ENCODE results near the gene ENOX1.

The ENOX1 gene

GRCh38 chr13:43315522-43315921 lies 471.2 kb downstream of the ENOX1 start:
- no peak for DNase-seq (ENCODE audit: low read depth in 2 of 2)

DNA sequence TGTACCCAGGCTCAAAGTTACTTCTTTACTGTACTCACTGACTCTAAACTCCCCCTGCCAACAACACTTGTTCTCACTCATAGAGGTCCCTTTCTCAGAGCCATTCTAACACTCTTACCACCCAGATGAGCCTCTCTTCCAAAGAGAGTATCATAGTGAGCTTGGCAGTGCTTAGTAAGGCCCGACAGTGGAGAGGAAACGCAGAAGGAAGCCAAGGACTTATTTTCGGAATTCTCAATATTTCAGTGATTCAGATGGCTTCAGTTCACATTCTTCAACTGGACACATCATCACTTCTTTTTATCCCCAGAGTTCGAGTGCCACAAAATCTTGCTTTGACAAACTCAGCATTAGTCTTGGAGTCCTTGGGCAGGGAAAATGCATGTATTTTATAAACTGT lies 477.5 kb downstream of the ENOX1 start:
- DNase-seq (ENCODE audit: low read depth in 2 of 2), result no peak

DNA sequence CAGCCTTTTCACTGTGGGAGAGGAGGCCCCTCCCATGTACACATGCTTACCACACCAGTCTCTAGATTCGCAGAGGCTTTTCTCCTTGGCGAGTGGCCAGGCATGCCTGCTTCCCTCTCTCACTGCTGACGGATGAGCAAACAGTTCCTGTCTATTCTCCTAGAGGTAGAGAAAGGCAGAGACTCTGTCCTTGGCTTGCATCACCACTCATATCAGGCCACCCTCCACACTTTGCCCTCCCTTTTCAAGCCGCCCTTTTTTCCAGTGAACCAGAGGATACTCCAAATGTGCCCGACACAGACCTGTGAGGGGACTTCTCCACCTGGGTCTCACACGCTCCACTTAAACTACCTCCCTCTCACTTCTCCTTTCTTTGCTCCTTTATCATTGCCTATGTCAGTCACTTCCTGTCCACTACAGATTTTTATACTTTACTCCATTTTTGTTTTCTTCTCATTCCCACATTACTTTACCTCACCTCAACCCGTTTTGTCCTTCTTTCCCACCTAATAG lies 478.8 kb downstream of the ENOX1 start:
- DNase-seq (ENCODE audit: low read depth in 2 of 2), result no peak

GRCh38 chr13:43307221-43307920 lies 479.4 kb downstream of the ENOX1 start:
- DNase-seq (ENCODE audit: low read depth in 2 of 2), result no peak

DNA sequence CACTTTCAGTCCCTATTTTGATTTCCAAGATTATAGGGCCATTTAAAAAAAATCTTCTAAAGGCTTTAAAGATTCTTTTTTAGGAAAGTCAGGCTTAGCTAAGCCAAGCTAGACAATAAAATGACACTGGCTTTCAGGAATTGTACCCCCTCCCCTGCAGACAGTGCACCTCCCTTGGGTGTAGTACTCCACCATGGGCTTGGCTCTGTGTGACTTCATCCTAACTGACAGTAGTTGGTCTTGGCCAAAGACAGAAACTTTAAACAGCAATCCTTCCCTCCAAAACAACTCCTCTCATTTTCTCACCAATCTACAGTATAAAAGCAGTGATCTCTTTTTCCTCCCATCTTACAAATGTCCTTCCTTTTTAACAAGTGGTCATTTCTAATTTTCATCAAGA lies 480.4 kb downstream of the ENOX1 start:
- DNase-seq (ENCODE audit: low read depth in 2 of 2), result no peak

DNA sequence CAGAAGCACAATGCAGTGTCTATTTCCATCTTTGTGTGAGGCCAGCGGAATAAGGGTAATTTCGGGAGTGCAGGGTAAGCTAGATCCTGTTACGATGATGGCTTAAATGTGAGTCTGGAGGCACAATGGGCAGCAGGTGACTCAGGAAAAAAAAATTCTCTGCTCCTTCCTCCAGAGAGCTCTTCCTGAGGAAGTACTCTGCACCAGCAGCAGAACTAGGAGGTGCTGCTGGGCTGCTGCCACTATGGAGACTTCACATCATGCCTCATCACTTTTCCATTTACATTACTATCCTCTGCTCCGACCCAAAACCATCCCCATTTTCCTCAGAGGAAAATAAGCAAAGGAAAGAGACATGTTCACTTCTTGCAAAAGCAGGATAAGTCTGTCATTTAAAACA lies 481.4 kb downstream of the ENOX1 start:
- no peak for DNase-seq (ENCODE audit: low read depth in 2 of 2)

GRCh38 chr13:43304945-43305344 lies 481.8 kb downstream of the ENOX1 start:
- DNase-seq (ENCODE audit: low read depth in 2 of 2), result no peak

DNA sequence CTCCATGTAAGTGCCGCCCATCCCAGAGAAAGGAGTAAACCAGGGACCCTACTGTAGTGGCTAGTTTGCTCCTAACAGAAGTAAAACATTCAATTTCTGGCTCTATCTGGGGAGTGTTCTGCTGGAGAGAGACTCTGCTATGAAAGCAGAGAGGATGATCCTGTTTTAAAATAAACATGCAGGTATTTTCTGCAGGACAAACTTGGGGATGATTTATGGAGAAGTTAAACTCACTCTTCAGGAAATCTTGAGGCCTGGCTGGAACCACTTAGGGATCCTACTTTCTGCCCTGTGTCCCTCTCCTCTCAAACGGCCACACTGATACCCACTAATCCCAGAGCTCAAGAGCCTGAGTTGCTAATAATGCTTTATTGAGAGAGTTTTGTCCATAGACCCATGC lies 482.3 kb downstream of the ENOX1 start:
- DNase-seq (ENCODE audit: low read depth in 2 of 2), result no peak

DNA sequence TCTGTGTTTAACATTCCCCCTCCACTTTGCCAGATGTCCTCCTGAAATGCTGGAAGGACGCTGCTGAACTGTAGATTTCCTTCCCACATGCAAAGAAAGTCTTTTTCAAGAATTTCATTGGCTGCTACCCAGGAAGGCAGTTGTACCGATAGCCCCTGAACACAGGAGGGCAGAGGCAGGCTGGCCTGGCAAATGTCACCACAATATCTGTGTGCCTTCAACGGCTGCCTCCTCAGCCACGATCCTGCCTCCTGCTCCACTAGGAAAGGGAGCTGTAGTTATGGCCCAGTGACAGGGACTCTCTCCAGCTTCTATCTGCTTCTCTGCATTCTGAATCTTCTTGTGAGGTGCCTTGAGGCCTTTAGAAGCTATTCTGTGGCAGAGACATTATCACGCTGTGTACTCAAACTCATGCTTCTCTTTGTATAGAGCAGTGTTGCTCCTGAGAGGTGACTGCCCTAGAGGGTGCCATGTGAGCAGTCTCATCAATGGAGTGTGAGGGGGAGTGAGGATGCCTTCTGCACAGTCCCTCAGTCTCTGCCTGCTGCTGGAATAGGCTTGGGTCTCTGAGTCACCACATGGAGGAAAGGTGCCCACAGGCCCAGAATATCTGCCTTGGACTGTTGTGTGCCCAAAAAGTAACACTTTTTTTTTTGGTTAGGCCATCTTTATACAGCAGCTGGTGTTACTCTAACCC lies 483.6 kb downstream of the ENOX1 start:
- no peak for DNase-seq (ENCODE audit: low read depth in 2 of 2)

- DNase-seq (ENCODE audit: low read depth in 2 of 2), result no peak
Observed at GRCh38 chr13:43301346-43301969, 485.3 kb downstream of the ENOX1 start.

GRCh38 chr13:43300865-43301264 lies 485.9 kb downstream of the ENOX1 start:
- DNase-seq (ENCODE audit: low read depth in 2 of 2), result no peak

GRCh38 chr13:43299374-43299773 lies 487.4 kb downstream of the ENOX1 start:
- no peak for DNase-seq (ENCODE audit: low read depth in 2 of 2)

- DNase-seq (ENCODE audit: low read depth in 2 of 2), result no peak
Observed at GRCh38 chr13:43298816-43299215, 488.0 kb downstream of the ENOX1 start.

DNA sequence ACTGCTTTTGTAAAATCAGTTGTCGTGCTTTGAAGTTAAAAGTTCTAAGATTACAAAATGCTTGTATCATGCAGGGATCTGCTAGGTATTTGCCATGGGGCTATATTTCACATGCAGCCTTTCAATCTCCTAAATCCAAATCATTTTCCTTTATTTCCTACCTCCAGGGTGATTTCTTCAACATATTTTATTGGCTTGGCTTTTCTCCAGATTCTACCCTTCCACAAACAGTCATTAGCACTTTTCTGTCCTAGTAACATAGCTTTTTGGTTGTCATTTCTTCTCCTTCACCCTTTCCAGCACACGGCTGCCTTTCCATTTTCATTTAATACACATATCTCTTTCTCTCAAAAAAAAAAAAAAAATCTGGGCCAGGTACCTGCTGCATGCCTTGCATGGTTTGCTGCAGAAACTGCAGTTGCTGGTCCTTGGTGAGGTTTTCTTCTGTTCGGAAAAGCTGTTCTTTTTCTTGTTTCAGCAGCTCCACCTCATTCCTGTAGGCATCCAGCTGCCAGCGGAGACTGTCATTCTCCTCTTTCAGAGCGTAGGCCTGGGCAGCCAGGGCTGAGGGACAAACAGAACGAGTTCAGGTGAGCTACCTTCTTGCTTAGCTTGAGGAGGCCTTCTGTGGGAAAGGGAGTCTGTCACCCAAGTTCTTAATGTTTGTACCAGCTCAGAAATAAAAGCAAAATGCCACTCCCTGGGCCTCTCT lies 488.6 kb downstream of the ENOX1 start:
- no peak for DNase-seq (ENCODE audit: low read depth in 2 of 2)

- no peak for DNase-seq (ENCODE audit: low read depth in 2 of 2)
Observed at GRCh38 chr13:43295825-43296564, 490.8 kb downstream of the ENOX1 start.

DNA sequence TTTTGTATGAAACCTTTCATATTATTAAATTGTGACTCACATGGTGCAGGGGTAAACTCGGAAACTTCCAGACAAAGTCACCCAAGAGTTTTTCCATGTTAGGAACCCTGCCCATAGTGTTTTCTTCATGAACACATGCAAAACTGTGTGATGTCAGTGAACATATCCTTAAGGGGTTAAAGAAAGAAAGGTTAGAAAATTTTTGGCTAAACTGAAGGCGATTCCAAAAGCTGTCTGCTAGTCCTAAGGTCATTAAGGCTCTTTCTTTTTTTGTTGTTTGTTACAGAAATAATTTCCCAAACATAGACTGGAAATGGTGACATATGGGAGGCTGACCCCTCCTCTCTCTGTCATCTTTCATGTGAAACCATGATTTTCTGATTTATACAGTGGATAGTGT lies 491.5 kb downstream of the ENOX1 start:
- DNase-seq (ENCODE audit: low read depth in 2 of 2), result no peak

DNA sequence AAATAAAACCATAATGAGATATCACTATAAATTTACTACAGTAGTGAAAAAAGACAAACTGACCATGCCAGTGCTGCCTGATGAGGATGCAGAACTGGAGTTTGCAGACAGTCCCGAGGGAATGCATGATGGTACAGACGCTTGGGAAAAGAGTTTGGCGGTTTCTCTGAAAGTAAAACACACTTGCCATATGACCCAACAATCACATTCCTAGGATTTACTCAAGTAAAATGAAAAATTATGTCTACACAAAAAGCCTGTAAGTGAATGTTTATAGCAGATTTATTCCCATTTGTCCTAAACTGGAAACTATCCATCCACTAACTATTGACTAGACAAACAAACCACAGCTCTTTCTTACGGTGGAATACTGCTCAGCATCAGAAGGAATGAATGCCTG lies 492.4 kb downstream of the ENOX1 start:
- no peak for DNase-seq (ENCODE audit: low read depth in 2 of 2)

- DNase-seq (ENCODE audit: low read depth in 2 of 2), result no peak
Observed at GRCh38 chr13:43293986-43294385, 492.8 kb downstream of the ENOX1 start.

- DNase-seq (ENCODE audit: low read depth in 2 of 2), result no peak
Observed at GRCh38 chr13:43293561-43293960, 493.2 kb downstream of the ENOX1 start.

DNA sequence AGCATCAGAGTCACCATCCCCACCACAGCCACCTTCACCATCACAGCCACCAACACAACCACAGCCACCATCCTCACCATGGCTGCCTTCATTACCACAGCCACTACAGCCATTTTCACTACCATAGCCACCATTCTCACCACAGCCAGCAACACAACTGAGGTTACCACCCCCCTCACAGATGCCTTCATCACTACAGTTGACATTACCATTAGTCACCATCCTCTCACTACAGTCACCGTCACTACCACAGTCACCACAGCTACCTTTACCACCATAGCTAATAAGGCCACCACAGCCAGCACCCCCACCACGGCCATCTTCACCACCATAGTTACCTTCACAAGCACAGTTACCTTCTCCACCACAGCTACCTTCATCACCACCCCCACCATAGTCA lies 493.8 kb downstream of the ENOX1 start:
- peak in 1 of 2 donors; percentile 0 for DNase-seq (ENCODE audit: low read depth in 2 of 2)

DNA sequence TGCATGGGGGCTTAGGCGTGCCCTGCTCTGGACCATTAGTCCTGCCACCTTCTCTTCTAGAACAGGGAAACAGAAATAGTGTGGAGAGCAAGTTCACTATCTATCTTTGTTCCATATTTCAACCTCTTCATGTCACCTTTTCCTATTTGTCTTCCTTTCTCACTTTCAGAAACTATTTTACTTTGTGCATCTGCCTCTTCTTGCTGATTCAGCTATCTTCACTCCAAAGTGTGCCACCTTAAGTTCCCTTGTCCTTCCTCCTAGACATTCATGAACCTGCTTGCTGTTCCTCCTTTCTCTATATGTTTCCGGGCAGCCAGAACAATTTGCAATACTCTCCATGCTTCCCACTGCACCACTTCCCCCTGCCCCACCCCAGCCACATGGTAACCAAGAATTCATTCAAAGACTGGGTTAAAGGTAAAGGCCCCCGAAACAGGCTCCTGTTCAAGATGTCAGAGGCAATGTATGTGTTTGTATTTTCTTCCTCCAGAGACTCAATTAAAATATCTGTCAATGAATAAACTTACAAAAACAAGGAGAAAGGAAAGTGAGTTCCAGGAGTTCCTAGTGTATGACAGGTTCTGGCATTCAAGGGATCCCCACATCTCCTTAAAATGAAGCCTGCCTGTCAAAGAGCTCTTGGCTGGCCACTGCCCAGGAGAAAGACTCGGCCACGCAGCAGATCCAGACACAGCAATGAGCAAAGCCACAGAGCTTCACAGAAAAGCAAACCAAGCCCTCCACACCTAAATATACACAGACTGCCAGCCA lies 495.3 kb downstream of the ENOX1 start:
- no peak for DNase-seq (ENCODE audit: low read depth in 2 of 2)
